HepG2 (cell line): ENCODE data around the gene ADCY1. TPM values are rescaled to one million over a fixed set of nuclear protein-coding genes. Genes with fewer than 3 reads are reported as not detected.

Source experiments
- CSRNP1 ChIP-seq: sonication (generic); formaldehyde crosslinking; IDR thresholded peaks from 2 replicates; pipeline ENCODE4 v1.8.1; 2023; ENCODE audit warnings: mild to moderate bottlenecking, missing genetic modification reagents
- MXI1 ChIP-seq: IDR thresholded peaks from 3 replicates; pipeline ENCODE4 v1.6.1; 2012; ENCODE audit warnings: low read depth, low read length, inconsistent platforms, borderline replicate concordance
- NR0B2 ChIP-seq: sonication (generic); formaldehyde crosslinking; IDR thresholded peaks from 2 replicates; pipeline ENCODE4 v1.4.0; 2020; ENCODE audit warnings: mild to moderate bottlenecking, missing genetic modification reagents
- PRDM15 ChIP-seq: sonication (generic); formaldehyde crosslinking; IDR thresholded peaks from 2 replicates; pipeline ENCODE4 v1.4.0; 2020; ENCODE audit warnings: missing genetic modification reagents
- TEF ChIP-seq: sonication (generic); formaldehyde crosslinking; IDR thresholded peaks from 2 replicates; pipeline ENCODE4 v1.5.0; 2020; ENCODE audit warnings: missing genetic modification reagents
- TFAP4 ChIP-seq: sonication (generic); IDR thresholded peaks from 2 replicates; pipeline ENCODE4 v1.6.1; 2016; ENCODE audit warnings: low read depth, borderline replicate concordance
- ZNF143 ChIP-seq: sonication (generic); formaldehyde crosslinking; IDR thresholded peaks from 2 replicates; pipeline ENCODE4 v1.4.0; 2020; ENCODE audit warnings: missing genetic modification reagents
- ZNF225 ChIP-seq: sonication (generic); formaldehyde crosslinking; IDR thresholded peaks from 2 replicates; pipeline ENCODE4 v1.4.0; 2020; ENCODE audit warnings: mild to moderate bottlenecking, missing genetic modification reagents
- ZNF574 ChIP-seq: sonication (generic); formaldehyde crosslinking; IDR thresholded peaks from 2 replicates; pipeline ENCODE4 v1.4.0; 2020; ENCODE audit warnings: missing genetic modification reagents
- ZNF687 ChIP-seq: sonication (generic); formaldehyde crosslinking; IDR thresholded peaks from 2 replicates; pipeline ENCODE4 v1.5.1; 2020; ENCODE audit warnings: mild to moderate bottlenecking, missing genetic modification reagents, moderate library complexity
- ZNF891 ChIP-seq: sonication (generic); formaldehyde crosslinking; IDR thresholded peaks from 2 replicates; pipeline ENCODE4 v1.5.0; 2020; ENCODE audit warnings: mild to moderate bottlenecking, missing genetic modification reagents
- polyA plus RNA-seq, 8 experiments: library from polyadenylated mRNA; depleted of rRNA in 3 of 8; stranded (reverse) in 7 of 8; unstranded in 1 of 8; fragments of >200 nt; fragmentation: Illumina TruSeq in 4 of 8; extraction: Trizol in 4 of 8; gene quantifications; 2 replicates each; pipeline versions ENCODE4 v1.2.1 to v1.2.3, GENCODE V29; 2011 to 2016; ENCODE audit warnings: low read depth in 4 of 8, missing spikeins in 1 of 8, mixed read lengths in 1 of 8; ENCODE audit not compliant: insufficient read depth in 1 of 8
- total RNA-seq, 5 experiments: library from RNA; depleted of rRNA; stranded (reverse); fragments of >200 nt; fragmentation: Illumina TruSeq; extraction: Trizol; gene quantifications; 2 replicates each; pipeline ENCODE4 v1.2.3, GENCODE V29; 2016; ENCODE audit warnings: low read depth in 1 of 5

ADCY1 gene
- total and polyA plus RNA-seq, 2 of the 13 experiments (the other 11 are each of a cell fraction or from before 2014, with no cell fraction given), result 0.80 to 1.2 TPM

- no peak for TF ChIP-seq PRDM15 (CRISPR knock-in tag)
- TF ChIP-seq MXI1, result no peak
- no peak for TF ChIP-seq TEF (CRISPR knock-in tag)
- no peak for TF ChIP-seq NR0B2 (CRISPR knock-in tag)
- no peak for TF ChIP-seq ZNF225 (CRISPR knock-in tag)
- TF ChIP-seq ZNF574 (CRISPR knock-in tag), result no peak
- TF ChIP-seq TFAP4, result 0 out of 2 replicates have a peak, but pooled peaks have one; percentile 14
- no peak for TF ChIP-seq ZNF143 (CRISPR knock-in tag)
- no peak for TF ChIP-seq ZNF891 (CRISPR knock-in tag)
- TF ChIP-seq CSRNP1 (CRISPR knock-in tag), result no peak
- TF ChIP-seq ZNF687 (CRISPR knock-in tag), result peak; percentile 17; the same call in 1 of the 2 replicates
Measured at GRCh38 chr7:45646996-45647825, 73.0 kb downstream of the ADCY1 start (continued).
